Measurements from ENCODE around the gene TMEM63B. TPM values are rescaled to one million over a fixed set of nuclear protein-coding genes. Genes with fewer than 3 reads are reported as not detected.
A peak's percentile ranks its signal among the peaks of the same experiment; 100 is the strongest.

Gene TMEM63B
- total and polyA plus RNA-seq, 9 of the 15 experiments (the other 6 are each of a cell fraction or from before 2014, with no cell fraction given), result 0.14 to 39.4 (median 14.4) TPM

DNA sequence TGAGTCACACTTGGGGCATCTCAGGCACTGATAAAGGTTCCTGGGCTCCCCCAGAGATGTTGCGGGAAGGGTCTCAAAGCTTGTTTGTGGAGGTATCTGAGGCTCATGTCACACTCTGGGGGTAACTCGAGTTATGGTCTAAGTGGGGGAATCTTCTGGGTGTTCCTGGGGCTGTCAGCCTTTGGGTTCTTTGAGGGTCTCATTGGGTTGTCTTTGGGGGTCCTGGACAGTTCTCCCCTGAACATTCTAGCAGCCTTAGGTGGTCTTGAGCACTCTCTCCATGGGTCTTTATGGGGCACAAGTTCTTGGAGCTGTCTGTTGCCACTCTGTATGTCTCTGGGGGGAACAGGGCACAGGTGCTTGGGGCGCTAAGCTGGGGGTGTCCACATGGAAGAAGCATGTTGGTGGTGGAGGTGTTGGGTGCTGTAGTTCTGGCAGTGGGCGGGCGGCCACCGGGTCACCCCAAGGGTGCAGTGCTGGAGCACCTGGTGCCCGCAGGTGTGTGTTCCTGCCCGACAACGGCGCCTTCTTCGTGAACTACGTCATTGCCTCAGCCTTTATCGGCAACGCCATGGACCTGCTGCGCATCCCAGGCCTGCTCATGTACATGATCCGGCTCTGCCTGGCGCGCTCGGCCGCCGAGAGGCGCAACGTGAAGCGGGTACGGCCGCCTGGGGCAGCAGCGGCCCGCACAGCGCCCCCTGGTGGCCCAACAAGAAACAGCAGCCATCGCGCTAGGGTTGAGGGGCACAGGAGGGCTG is 24.2 kb downstream of the TMEM63B start (continued):
- TF ChIP-seq, protein P1, sequence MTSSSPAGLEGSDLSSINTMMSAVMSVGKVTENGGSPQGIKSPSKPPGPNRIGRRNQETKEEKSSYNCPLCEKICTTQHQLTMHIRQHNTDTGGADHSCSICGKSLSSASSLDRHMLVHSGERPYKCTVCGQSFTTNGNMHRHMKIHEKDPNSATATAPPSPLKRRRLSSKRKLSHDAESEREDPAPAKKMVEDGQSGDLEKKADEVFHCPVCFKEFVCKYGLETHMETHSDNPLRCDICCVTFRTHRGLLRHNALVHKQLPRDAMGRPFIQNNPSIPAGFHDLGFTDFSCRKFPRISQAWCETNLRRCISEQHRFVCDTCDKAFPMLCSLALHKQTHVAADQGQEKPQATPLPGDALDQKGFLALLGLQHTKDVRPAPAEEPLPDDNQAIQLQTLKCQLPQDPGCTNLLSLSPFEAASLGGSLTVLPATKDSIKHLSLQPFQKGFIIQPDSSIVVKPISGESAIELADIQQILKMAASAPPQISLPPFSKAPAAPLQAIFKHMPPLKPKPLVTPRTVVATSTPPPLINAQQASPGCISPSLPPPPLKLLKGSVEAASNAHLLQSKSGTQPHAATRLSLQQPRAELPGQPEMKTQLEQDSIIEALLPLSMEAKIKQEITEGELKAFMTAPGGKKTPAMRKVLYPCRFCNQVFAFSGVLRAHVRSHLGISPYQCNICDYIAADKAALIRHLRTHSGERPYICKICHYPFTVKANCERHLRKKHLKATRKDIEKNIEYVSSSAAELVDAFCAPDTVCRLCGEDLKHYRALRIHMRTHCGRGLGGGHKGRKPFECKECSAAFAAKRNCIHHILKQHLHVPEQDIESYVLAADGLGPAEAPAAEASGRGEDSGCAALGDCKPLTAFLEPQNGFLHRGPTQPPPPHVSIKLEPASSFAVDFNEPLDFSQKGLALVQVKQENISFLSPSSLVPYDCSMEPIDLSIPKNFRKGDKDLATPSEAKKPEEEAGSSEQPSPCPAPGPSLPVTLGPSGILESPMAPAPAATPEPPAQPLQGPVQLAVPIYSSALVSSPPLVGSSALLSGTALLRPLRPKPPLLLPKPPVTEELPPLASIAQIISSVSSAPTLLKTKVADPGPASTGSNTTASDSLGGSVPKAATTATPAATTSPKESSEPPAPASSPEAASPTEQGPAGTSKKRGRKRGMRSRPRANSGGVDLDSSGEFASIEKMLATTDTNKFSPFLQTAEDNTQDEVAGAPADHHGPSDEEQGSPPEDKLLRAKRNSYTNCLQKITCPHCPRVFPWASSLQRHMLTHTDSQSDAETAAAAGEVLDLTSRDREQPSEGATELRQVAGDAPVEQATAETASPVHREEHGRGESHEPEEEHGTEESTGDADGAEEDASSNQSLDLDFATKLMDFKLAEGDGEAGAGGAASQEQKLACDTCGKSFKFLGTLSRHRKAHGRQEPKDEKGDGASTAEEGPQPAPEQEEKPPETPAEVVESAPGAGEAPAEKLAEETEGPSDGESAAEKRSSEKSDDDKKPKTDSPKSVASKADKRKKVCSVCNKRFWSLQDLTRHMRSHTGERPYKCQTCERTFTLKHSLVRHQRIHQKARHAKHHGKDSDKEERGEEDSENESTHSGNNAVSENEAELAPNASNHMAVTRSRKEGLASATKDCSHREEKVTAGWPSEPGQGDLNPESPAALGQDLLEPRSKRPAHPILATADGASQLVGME (CRISPR knock-in tag; IDR thresholded peaks at IDR 0.05), result no peak
- no peak for TF ChIP-seq MITF (IDR thresholded peaks at IDR 0.05)
- TF ChIP-seq SAFB2 (IDR thresholded peaks at IDR 0.05; ENCODE audit: borderline replicate concordance, low read depth, low read length, severe bottlenecking), result no peak
- TF ChIP-seq, protein P2, sequence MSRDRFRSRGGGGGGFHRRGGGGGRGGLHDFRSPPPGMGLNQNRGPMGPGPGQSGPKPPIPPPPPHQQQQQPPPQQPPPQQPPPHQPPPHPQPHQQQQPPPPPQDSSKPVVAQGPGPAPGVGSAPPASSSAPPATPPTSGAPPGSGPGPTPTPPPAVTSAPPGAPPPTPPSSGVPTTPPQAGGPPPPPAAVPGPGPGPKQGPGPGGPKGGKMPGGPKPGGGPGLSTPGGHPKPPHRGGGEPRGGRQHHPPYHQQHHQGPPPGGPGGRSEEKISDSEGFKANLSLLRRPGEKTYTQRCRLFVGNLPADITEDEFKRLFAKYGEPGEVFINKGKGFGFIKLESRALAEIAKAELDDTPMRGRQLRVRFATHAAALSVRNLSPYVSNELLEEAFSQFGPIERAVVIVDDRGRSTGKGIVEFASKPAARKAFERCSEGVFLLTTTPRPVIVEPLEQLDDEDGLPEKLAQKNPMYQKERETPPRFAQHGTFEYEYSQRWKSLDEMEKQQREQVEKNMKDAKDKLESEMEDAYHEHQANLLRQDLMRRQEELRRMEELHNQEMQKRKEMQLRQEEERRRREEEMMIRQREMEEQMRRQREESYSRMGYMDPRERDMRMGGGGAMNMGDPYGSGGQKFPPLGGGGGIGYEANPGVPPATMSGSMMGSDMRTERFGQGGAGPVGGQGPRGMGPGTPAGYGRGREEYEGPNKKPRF (IDR thresholded peaks at IDR 0.05; ENCODE audit: low read depth, low read length), result no peak
- TF ChIP-seq, protein P3, sequence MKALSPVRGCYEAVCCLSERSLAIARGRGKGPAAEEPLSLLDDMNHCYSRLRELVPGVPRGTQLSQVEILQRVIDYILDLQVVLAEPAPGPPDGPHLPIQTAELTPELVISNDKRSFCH (CRISPR knock-in tag; IDR thresholded peaks at IDR 0.05), result no peak
- TF ChIP-seq, protein P3 (tag; IDR thresholded peaks at IDR 0.05), result peak; percentile 59; the same call in 1 of the 2 replicates
- TF ChIP-seq ZHX1 (conservative IDR thresholded peaks at IDR 0.05; ENCODE audit: low read length), result peak; percentile 78; the same call in 1 of the 2 replicates
- TF ChIP-seq, protein P4, sequence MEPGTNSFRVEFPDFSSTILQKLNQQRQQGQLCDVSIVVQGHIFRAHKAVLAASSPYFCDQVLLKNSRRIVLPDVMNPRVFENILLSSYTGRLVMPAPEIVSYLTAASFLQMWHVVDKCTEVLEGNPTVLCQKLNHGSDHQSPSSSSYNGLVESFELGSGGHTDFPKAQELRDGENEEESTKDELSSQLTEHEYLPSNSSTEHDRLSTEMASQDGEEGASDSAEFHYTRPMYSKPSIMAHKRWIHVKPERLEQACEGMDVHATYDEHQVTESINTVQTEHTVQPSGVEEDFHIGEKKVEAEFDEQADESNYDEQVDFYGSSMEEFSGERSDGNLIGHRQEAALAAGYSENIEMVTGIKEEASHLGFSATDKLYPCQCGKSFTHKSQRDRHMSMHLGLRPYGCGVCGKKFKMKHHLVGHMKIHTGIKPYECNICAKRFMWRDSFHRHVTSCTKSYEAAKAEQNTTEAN (CRISPR knock-in tag; IDR thresholded peaks at IDR 0.05), result no peak
- TF ChIP-seq ZNF232 (CRISPR knock-in tag; IDR thresholded peaks at IDR 0.05), result no peak
- TF ChIP-seq PHF21A (IDR thresholded peaks at IDR 0.05; ENCODE audit: borderline replicate concordance, low read depth), result peak; percentile 76; the same call in 1 of the 2 replicates
- TF ChIP-seq PTTG1 (tag; IDR thresholded peaks at IDR 0.05; ENCODE audit: low read depth), result no peak
- TF ChIP-seq ZNF696 (CRISPR knock-in tag; conservative IDR thresholded peaks at IDR 0.05), result no peak
